MM.1S (cell line): ENCODE measurements around the gene PDZRN3.

Experiments used
- CTCF ChIP-seq: fragments of 300-600 bp; sonication (generic); IDR thresholded peaks from 2 replicates; pipeline ENCODE4 v1.5.1; 2016; ENCODE audit warnings: antibody characterized with exemption, low read length, mixed read lengths
- EZH2 ChIP-seq: fragments of 300-600 bp; sonication (generic); optimal IDR thresholded peaks from 2 replicates; pipeline ENCODE3; 2017; ENCODE audit warnings: low read depth, mild to moderate bottlenecking, antibody characterized with exemption, low read length, mixed read lengths
- EZH2phosphoT487 ChIP-seq: fragments of 300-600 bp; sonication (generic); IDR thresholded peaks from 2 replicates; pipeline ENCODE4 v1.6.1; 2018; ENCODE audit warnings: antibody characterized with exemption, low read length

DNA sequence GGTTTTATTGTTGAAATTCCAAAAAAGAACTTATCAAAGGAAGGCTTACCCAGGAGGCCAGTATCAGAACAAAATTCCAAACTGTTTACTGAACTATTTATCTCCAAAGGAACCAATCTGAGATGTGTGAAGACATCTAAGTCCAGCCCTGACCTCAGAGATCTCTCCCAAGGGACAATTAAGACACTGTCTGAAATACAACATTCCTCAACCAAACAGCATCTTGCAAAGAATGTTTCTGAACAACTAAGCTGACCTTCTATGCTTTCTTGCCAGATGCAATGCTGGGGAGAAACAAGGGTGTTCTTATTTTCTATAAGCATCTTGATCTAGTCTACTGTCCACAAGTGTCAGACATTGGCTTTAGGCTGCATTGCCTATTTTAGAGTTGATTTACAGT lies 13.6 kb downstream of the PDZRN3 start:
- TF ChIP-seq CTCF (no peak), EZH2 (no peak), EZH2phosphoT487 (no peak)
